Suprapubic skin (tissue), 3 donors: ENCODE data around the gene YARS1.

Experiments used
- POLR2A ChIP-seq, 2 donors: fragments of 450-650 bp; IDR thresholded peaks; one replicate each; pipeline ENCODE4 v1.6.1; 2017; ENCODE audit warnings: antibody characterized with exemption in 2 of 2, mild to moderate bottlenecking in 2 of 2, moderate library complexity in 2 of 2
- TF ChIP-seq, protein P1 (sequence below), 2 donors: fragments of 200-600 bp in 1 of 2; fragments of 450-650 bp in 1 of 2; sonication (generic) in 1 of 2; IDR thresholded peaks; one replicate each; pipeline ENCODE4 v1.5.1; 2016 to 2019; ENCODE audit warnings: antibody characterized with exemption in 2 of 2, mild to moderate bottlenecking in 1 of 2, moderate library complexity in 1 of 2

DNA sequence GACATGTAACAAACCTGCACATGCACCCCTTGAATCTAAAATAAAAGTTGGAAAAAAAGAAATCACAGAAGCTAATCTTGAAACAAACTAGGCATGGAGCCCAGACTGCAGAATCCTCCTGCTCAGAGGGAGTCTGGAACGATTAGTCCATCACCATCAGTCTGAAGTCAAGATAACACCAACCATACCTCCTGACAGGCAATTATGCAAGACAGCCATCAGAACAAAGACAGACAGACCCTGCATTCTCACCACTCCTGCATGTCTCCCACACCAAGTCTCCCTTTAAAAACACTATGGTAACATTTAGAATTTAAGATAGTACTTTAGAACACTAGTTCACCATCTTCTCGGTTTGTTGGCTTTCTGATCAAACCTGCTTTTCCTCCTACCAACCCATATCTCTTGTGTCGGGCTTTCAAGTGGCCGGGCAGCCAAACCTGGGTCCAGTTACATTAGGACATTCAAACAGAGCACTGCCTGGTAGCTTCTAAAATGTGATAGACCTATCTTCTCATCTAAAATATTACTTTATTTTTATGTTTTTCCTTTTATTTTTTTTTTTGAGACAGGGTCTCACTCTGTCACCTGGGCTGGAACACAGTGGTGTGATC lies 10.1 kb downstream of the YARS1 start:
- TF ChIP-seq, protein P1, sequence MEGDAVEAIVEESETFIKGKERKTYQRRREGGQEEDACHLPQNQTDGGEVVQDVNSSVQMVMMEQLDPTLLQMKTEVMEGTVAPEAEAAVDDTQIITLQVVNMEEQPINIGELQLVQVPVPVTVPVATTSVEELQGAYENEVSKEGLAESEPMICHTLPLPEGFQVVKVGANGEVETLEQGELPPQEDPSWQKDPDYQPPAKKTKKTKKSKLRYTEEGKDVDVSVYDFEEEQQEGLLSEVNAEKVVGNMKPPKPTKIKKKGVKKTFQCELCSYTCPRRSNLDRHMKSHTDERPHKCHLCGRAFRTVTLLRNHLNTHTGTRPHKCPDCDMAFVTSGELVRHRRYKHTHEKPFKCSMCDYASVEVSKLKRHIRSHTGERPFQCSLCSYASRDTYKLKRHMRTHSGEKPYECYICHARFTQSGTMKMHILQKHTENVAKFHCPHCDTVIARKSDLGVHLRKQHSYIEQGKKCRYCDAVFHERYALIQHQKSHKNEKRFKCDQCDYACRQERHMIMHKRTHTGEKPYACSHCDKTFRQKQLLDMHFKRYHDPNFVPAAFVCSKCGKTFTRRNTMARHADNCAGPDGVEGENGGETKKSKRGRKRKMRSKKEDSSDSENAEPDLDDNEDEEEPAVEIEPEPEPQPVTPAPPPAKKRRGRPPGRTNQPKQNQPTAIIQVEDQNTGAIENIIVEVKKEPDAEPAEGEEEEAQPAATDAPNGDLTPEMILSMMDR (IDR thresholded peaks at IDR 0.05): no peak
- no peak for TF ChIP-seq POLR2A (IDR thresholded peaks at IDR 0.05)
